H9 (cell line): ENCODE measurements around the gene TAGLN2. TPM values are rescaled to one million over a fixed set of nuclear protein-coding genes. Genes with fewer than 3 reads are reported as not detected.

Experiments used
- DNase-seq: peaks from one replicate; pipeline ENCODE4 v3.0.0-alpha.2; 2017
- H2AFZ ChIP-seq: one replicate; pipeline ENCODE4 v1.6.1; 2013; ENCODE audit warnings: mild to moderate bottlenecking, low read length, control low read depth, moderate library complexity
- H2AK5ac ChIP-seq: 2 replicates; pipeline ENCODE4 v1.6.1; 2013; ENCODE audit warnings: low read length, control low read depth, mixed read lengths; ENCODE audit not compliant: insufficient read length
- H2BK120ac ChIP-seq: one replicate; pipeline ENCODE4 v1.6.1; 2013; ENCODE audit warnings: low read depth, mild to moderate bottlenecking, low read length, control low read depth, inconsistent platforms; ENCODE audit not compliant: poor library complexity, severe bottlenecking
- H2BK12ac ChIP-seq: 2 replicates; pipeline ENCODE4 v1.6.1; 2013; ENCODE audit warnings: low read length, control low read depth, mixed read lengths, low read depth; ENCODE audit not compliant: insufficient read length
- H2BK15ac ChIP-seq: 2 replicates; pipeline ENCODE4 v1.6.1; 2013; ENCODE audit warnings: low read depth, low read length, control low read depth
- H2BK20ac ChIP-seq: one replicate; pipeline ENCODE4 v1.6.1; 2013; ENCODE audit warnings: low read depth, mild to moderate bottlenecking, low read length, control low read depth, inconsistent platforms; ENCODE audit not compliant: poor library complexity, severe bottlenecking
- H2BK5ac ChIP-seq: 2 replicates; pipeline ENCODE4 v1.6.1; 2013; ENCODE audit warnings: low read length, control low read depth, mixed read lengths; ENCODE audit not compliant: insufficient read length
- H3K14ac ChIP-seq: 2 replicates; pipeline ENCODE4 v1.6.1; 2013; ENCODE audit warnings: low read length, control low read depth; ENCODE audit not compliant: insufficient read depth
- H3K18ac ChIP-seq: 2 replicates; pipeline ENCODE4 v1.6.1; 2013; ENCODE audit warnings: low read depth, mild to moderate bottlenecking, mixed read lengths, low read length, control low read depth; ENCODE audit not compliant: insufficient read length
- H3K23ac ChIP-seq: 2 replicates; pipeline ENCODE4 v1.6.1; 2013; ENCODE audit warnings: low read length, control low read depth, mixed read lengths, low read depth; ENCODE audit not compliant: insufficient read length
- H3K23me2 ChIP-seq: 2 replicates; pipeline ENCODE4 v1.6.1; 2013; ENCODE audit warnings: low read depth, mild to moderate bottlenecking, mixed read lengths, low read length, control low read depth; ENCODE audit not compliant: insufficient read length, poor library complexity, severe bottlenecking
- H3K27ac ChIP-seq: 2 replicates; pipeline ENCODE4 v1.5.1; 2013; ENCODE audit warnings: low read length, control low read depth, mixed read lengths, low read depth; ENCODE audit not compliant: insufficient read length
- H3K27me3 ChIP-seq: 2 replicates; pipeline ENCODE4 v1.6.1; 2013; ENCODE audit warnings: low read length, control low read depth, inconsistent platforms; ENCODE audit not compliant: insufficient read depth
- H3K4ac ChIP-seq: 2 replicates; pipeline ENCODE4 v1.6.1; 2013; ENCODE audit warnings: low read depth, mild to moderate bottlenecking, control low read depth, inconsistent platforms, low read length, moderate library complexity
- H3K4me1 ChIP-seq: 2 replicates; pipeline ENCODE4 v1.6.1; 2013; ENCODE audit warnings: low read length, control low read depth, inconsistent platforms; ENCODE audit not compliant: insufficient read depth
- H3K4me2 ChIP-seq: 2 replicates; pipeline ENCODE4 v1.6.1; 2013; ENCODE audit warnings: low read length, control low read depth, mixed read lengths; ENCODE audit not compliant: insufficient read length, insufficient read depth
- H3K56ac ChIP-seq: 2 replicates; pipeline ENCODE4 v1.6.1; 2013; ENCODE audit warnings: low read depth, mild to moderate bottlenecking, mixed read lengths, low read length, control low read depth; ENCODE audit not compliant: insufficient read length
- H3K79me1 ChIP-seq: 2 replicates; pipeline ENCODE4 v1.6.1; 2013; ENCODE audit warnings: low read depth, mild to moderate bottlenecking, moderate library complexity, low read length, control low read depth, inconsistent platforms; ENCODE audit not compliant: insufficient read depth, poor library complexity, severe bottlenecking
- H3K79me2 ChIP-seq: 2 replicates; pipeline ENCODE4 v1.6.1; 2013; ENCODE audit warnings: low read length, control low read depth, inconsistent platforms; ENCODE audit not compliant: insufficient read depth
- H3K9ac ChIP-seq: 2 replicates; pipeline ENCODE4 v1.6.1; 2013; ENCODE audit warnings: low read length, control low read depth, mixed read lengths; ENCODE audit not compliant: insufficient read length; ENCODE audit errors: extremely low read depth
- H3K9me3 ChIP-seq: one replicate; pipeline ENCODE4 v1.6.1; 2013; ENCODE audit warnings: low read depth, low read length, inconsistent platforms; ENCODE audit not compliant: control insufficient read depth
- H3T11ph ChIP-seq: one replicate; pipeline ENCODE4 v1.6.1; 2013; ENCODE audit warnings: mild to moderate bottlenecking, low read length, control low read depth, inconsistent platforms
- H4K20me1 ChIP-seq: one replicate; pipeline ENCODE4 v1.6.1; 2013; ENCODE audit not compliant: control insufficient read depth, insufficient read length, insufficient read depth
- H4K5ac ChIP-seq: 2 replicates; pipeline ENCODE4 v1.6.1; 2013; ENCODE audit warnings: low read depth, mild to moderate bottlenecking, mixed read lengths, low read length, control low read depth; ENCODE audit not compliant: insufficient read length
- H4K8ac ChIP-seq: replicated peaks from 2 replicates; pipeline ENCODE4 v1.6.1; 2013; ENCODE audit warnings: low read length, control low read depth, mixed read lengths, low read depth; ENCODE audit not compliant: insufficient read length
- H4K91ac ChIP-seq: 2 replicates; pipeline ENCODE4 v1.6.1; 2013; ENCODE audit warnings: low read depth, mild to moderate bottlenecking, moderate library complexity, mixed read lengths, low read length, control low read depth; ENCODE audit not compliant: insufficient read length
- H3K27ac Mint-ChIP-seq, 3 experiments: 2 replicates in 2 of 3; 3 replicates in 1 of 3; pipeline ENCODE4 v1.8.0; 2020 to 2021; ENCODE audit warnings: mixed read lengths in 3 of 3, mild to moderate bottlenecking in 1 of 3, moderate library complexity in 1 of 3
- H3K27me3 Mint-ChIP-seq: 2 replicates; pipeline ENCODE4 v1.8.0; 2021; ENCODE audit warnings: low read depth, mild to moderate bottlenecking, moderate library complexity, mixed read lengths
- H3K36me3 Mint-ChIP-seq, 3 experiments: 2 replicates in 2 of 3; 3 replicates in 1 of 3; pipeline ENCODE4 v1.8.0; 2020 to 2021; ENCODE audit warnings: low read depth in 3 of 3, mixed read lengths in 3 of 3; ENCODE audit not compliant: insufficient read depth in 1 of 3
- H3K4me1 Mint-ChIP-seq, 2 experiments: 2 replicates each; pipeline ENCODE4 v1.8.0; 2020; ENCODE audit warnings: mixed read lengths in 2 of 2
- H3K4me3 Mint-ChIP-seq, 2 experiments: 2 replicates in 1 of 2; 3 replicates in 1 of 2; pipeline ENCODE4 v1.8.0; 2020 to 2021; ENCODE audit warnings: mild to moderate bottlenecking in 2 of 2, mixed read lengths in 2 of 2, moderate library complexity in 1 of 2
- H3K9me3 Mint-ChIP-seq, 2 experiments: 2 replicates in 1 of 2; 3 replicates in 1 of 2; pipeline ENCODE4 v1.8.0; 2020; ENCODE audit warnings: mild to moderate bottlenecking in 2 of 2, mixed read lengths in 2 of 2, moderate library complexity in 1 of 2
- WGBS: extraction: QIAGEN DNeasy Blood & Tissue Kit; methylation state at CpG from one replicate; pipeline ENCODE4 v1.1.7; 2013; ENCODE audit warnings: missing lambda C conversion rate, low lambda C conversion rate, mixed read lengths; ENCODE audit not compliant: insufficient read length; ENCODE audit errors: extremely low coverage; 5-methylcytosine and 5-hydroxymethylcytosine counted together
- total RNA-seq: library from RNA; stranded (reverse); gene quantifications from 2 replicates; pipeline ENCODE4 v1.2.1, GENCODE V29; 2021
- TF ChIP-seq, protein P1 (sequence below): fragments of 200-600 bp; sonication (generic); conservative IDR thresholded peaks from 3 replicates; pipeline ENCODE4 v1.8.0; 2021; ENCODE audit warnings: antibody characterized with exemption, mild to moderate bottlenecking

Gene TAGLN2
- total RNA-seq, 1 experiment from 2014 or later, result 76.7 TPM

DNA sequence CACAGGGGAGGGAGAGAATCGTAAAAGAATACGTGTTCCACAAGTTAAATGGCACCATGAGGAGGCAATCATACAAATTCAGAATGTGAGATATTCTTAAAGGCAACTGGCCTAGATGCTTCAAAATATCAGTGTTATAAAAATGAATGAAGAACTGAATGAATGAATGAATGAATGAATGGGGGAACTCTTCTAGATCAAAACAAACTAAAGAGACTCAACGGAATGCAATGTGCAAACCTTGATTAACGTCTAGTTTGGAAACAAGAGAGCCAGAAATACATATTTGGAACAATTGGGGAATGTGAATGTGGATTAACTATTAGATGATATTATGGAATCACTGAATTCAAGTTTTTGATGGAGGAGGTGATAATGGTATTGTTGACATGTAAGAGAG lies 42.2 kb downstream of the TAGLN2 start:
- Histone ChIP-seq H3K9ac (no peak overlapping the region), H3K14ac (no peak overlapping the region), H3K4me2 (no peak overlapping the region), H3K23me2 (no peaks in the 10 kb centered on the region), H3K27ac (no peak overlapping the region), H4K5ac (no peak overlapping the region), H2BK15ac (no peak overlapping the region), H4K91ac (no peak overlapping the region), H3K27me3 (no peaks in the 10 kb centered on the region), H4K20me1 (no peaks in the 10 kb centered on the region), H3K18ac (no peak overlapping the region), H3K4ac (no peak overlapping the region), H3K23ac (no peak overlapping the region), H3T11ph (no peak overlapping the region), H2BK12ac (no peak overlapping the region), H2BK5ac (no peak overlapping the region), H2BK20ac (no peak overlapping the region), H3K79me2 (no peaks in the 10 kb centered on the region), H2BK120ac (no peak overlapping the region), H2AK5ac (no peak overlapping the region), H3K56ac (no peak overlapping the region), H3K9me3 (no peaks in the 10 kb centered on the region), H4K8ac (no peak overlapping the region), H3K79me1 (no peaks in the 10 kb centered on the region), H2AFZ (no peak overlapping the region), H3K4me1 (no peaks in the 10 kb centered on the region)
- no peak overlapping the region for H3K4me3 Mint-ChIP-seq
- H3K4me1 Mint-ChIP-seq, result no peaks in the 10 kb centered on the region
- no peak overlapping the region for H3K27ac Mint-ChIP-seq
- TF ChIP-seq, protein P1, sequence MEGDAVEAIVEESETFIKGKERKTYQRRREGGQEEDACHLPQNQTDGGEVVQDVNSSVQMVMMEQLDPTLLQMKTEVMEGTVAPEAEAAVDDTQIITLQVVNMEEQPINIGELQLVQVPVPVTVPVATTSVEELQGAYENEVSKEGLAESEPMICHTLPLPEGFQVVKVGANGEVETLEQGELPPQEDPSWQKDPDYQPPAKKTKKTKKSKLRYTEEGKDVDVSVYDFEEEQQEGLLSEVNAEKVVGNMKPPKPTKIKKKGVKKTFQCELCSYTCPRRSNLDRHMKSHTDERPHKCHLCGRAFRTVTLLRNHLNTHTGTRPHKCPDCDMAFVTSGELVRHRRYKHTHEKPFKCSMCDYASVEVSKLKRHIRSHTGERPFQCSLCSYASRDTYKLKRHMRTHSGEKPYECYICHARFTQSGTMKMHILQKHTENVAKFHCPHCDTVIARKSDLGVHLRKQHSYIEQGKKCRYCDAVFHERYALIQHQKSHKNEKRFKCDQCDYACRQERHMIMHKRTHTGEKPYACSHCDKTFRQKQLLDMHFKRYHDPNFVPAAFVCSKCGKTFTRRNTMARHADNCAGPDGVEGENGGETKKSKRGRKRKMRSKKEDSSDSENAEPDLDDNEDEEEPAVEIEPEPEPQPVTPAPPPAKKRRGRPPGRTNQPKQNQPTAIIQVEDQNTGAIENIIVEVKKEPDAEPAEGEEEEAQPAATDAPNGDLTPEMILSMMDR, result no peak
- no CpG with 5 or more reads among the region's 4 CpGs for WGBS
- no peaks in the 10 kb centered on the region for H3K9me3 Mint-ChIP-seq
- no peaks in the 10 kb centered on the region; the same call in none of the 2 replicates for H3K27me3 Mint-ChIP-seq
- no peak for DNase-seq
- H3K36me3 Mint-ChIP-seq, result no peaks in the 10 kb centered on the region
